Uterus (tissue), 2 donors: ENCODE measurements around the gene CLDN3.

Experiments used
- CTCF ChIP-seq, 4 experiments: fragments of 200-600 bp in 2 of 4; fragments of 450-650 bp in 2 of 4; sonication (generic) in 2 of 4; IDR thresholded peaks; one replicate each; pipeline ENCODE4 v1.5.1; 2016 to 2019; ENCODE audit warnings: antibody characterized with exemption in 4 of 4, mild to moderate bottlenecking in 2 of 4, moderate library complexity in 1 of 4
- POLR2A ChIP-seq, 2 donors: fragments of 450-650 bp; IDR thresholded peaks; one replicate each; pipeline ENCODE4 v1.6.1; 2016; ENCODE audit warnings: antibody characterized with exemption in 2 of 2, mild to moderate bottlenecking in 1 of 2, moderate library complexity in 1 of 2

DNA sequence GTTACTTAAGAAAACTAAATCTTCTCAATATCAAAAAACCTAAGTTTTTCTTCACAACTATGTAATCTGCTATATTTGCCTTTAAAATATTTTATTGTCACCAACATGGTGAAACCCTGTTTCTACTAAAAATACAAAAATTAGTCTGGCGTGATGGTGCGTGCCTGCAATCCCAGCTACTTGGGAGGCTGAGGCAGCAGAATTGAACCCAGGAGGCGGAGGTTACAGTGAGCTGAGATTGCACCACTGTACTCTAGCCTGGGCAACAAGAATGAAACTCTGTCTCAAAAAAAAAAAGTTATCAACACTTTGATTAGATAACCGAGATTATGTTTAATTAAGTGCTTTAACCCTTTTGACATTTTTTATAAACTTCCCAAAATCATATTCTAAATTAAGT, 32.4 kb upstream of the CLDN3 start:
- no peak for TF ChIP-seq POLR2A (IDR thresholded peaks at IDR 0.05)
- TF ChIP-seq CTCF (IDR thresholded peaks at IDR 0.05) = no peak
